Measurements from ENCODE around the gene WRAP53. TPM values are rescaled to one million over a fixed set of nuclear protein-coding genes. Genes with fewer than 3 reads are reported as not detected.

Gene WRAP53
- total RNA-seq, 3 donors from 2014 or later, result 5.1 to 9.9 (median 5.8) TPM

GRCh38 chr17:7700510-7700909 lies 12.2 kb downstream of the WRAP53 start:
- intact Hi-C loops (cut with DNase I, micrococcal nuclease), result no loop called here
- ATAC-seq (no peak), DNase-seq (no peak)
- Histone ChIP-seq H3K9me3 (no peaks in the 10 kb centered on the region), H3K4me1 (ENCODE audit: low read depth) (peaks cover 4% of the 10 kb centered on the region), H3K4me3 (no peak overlapping the region), H3K36me3 (ENCODE audit: low read depth) (no peaks in the 10 kb centered on the region)
- TF ChIP-seq CTCF (IDR thresholded peaks at IDR 0.05), result no peak

- ATAC-seq, result no peak
- no peak for TF ChIP-seq CTCF (IDR thresholded peaks at IDR 0.05)
- Histone ChIP-seq H3K4me1 (ENCODE audit: low read depth) (peaks cover 4% of the 10 kb centered on the region), H3K4me3 (no peak overlapping the region), H3K36me3 (ENCODE audit: low read depth) (no peaks in the 10 kb centered on the region), H3K9me3 (no peaks in the 10 kb centered on the region)
- DNase-seq, result no peak
- intact Hi-C loops (cut with DNase I, micrococcal nuclease), result no loop called here
Measured at GRCh38 chr17:7701681-7702080, 13.4 kb downstream of the WRAP53 start.

DNA sequence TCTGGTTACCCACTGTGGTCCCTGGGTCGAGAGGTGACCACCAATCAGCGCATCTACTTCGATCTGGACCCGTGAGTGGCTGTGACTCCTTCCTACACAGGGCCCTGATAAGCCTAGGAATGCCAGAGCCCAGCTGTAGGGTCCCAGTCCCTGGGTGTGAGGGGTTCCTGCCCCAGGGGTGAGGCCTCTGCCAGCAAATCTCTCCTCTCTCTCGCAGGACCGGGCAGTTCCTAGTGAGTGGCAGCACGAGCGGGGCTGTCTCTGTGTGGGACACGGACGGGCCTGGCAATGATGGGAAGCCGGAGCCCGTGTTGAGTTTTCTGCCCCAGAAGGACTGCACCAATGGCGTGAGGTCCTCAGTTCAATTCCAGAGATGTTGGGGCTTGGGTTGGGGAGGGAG lies 14.5 kb downstream of the WRAP53 start:
- intact Hi-C loops (cut with DNase I, micrococcal nuclease), result no loop called here
- ATAC-seq (no peak), DNase-seq (no peak)
- H3K36me3 ChIP-seq (ENCODE audit: low read depth), result no peaks in the 10 kb centered on the region
- no peak overlapping the region for H3K4me3 ChIP-seq
- TF ChIP-seq CTCF (IDR thresholded peaks at IDR 0.05), result no peak
- peaks cover 4% of the 10 kb centered on the region for H3K4me1 ChIP-seq (ENCODE audit: low read depth)
- no peaks in the 10 kb centered on the region for H3K9me3 ChIP-seq

DNA sequence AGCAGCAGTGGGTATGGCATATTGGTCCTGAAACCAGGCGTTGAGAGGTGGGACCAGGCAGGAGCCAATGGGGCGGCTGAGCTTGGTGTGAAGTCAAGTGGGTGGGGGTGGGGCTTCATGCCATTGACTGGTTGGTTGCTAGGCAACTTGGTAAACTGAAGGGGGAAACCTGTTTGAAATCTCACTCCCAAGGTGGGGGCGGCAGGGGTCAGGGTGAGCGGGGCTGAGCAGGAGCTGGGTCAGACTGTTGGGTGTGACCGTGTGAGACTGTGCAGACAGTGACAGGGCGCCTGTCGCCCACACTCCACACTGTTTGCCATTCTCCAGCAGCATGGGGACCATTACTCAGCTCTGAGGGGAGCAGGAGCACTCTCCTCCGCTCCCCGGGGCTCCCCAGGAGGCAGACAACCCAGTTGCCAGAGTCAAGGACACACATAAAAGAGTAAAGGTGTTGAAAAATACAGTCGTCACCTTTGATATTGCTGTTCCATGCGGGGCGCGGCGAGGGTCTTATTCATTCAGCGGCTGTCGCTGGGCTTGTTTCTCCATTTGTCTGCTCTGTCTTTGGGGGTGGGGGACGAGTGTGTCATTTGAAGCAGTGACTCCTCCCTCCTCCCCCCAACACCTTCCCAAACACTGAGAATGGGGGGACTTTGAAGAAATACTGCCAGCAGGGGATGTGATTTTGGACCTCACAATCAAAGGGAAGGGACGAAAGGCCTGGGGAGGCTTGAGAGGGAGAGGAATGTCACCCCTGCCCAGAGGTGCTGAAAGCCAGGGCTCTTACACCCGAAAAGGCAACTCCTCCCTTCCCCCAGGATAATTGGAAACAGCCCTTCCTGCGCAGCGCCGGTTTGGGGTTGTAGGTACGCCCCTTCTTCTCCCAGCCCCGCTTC lies 15.6 kb downstream of the WRAP53 start:
- no peak for TF ChIP-seq CTCF (IDR thresholded peaks at IDR 0.05)
- intact Hi-C loops (cut with DNase I, micrococcal nuclease), result no loop called here
- Histone ChIP-seq H3K36me3 (ENCODE audit: low read depth) (no peaks in the 10 kb centered on the region), H3K9me3 (no peaks in the 10 kb centered on the region), H3K4me1 (ENCODE audit: low read depth) (peaks cover 4% of the 10 kb centered on the region), H3K4me3 (no peak overlapping the region)
- DNase-seq, result no peak
- ATAC-seq, result peak; percentile 37

DNA sequence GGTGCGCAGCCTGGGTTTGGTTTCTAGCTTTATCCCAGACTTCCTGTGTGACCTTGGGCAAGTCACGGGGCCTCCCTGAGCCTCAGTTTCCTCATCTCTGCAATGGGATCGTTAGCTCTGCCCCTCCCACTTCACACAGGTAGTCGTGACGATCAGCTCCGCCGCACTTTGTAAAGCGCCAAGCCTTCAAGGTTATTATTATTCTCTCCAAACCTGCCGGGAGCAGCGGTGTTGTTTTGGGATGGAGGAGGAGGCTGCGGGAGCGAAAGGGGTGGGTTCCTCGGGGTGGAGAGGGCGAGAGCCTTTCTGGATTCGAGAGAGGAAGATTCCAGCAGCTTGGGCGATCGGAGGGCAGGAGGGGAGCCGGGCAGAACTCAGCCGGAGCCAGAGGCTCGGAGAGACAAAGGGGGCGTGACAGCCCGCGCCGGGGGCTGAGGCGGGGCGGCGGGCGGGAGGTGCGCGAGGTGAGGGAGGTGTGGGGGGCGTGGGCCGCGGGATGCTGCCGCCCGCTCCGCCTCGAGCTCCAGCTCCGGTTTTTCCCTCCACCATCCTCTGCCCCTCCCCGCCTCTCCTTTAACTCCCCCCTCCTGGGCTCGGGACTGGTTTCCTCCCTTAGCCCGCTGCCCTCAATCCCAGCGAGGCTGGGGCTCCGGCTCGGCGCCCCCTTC lies 16.5 kb downstream of the WRAP53 start, which contains the start of gene EFNB3:
TSS of gene EFNB3 (plus strand) at position 602 of the 668 bp plus-strand sequence. CDS start 397 bp downstream, outside the sequence.
- H3K9me3 ChIP-seq, result no peaks in the 10 kb centered on the region
- H3K4me3 ChIP-seq, result no peak within 1 kb of the TSS
- ATAC-seq (peak; percentile 50), DNase-seq (no peak)
- TF ChIP-seq CTCF (IDR thresholded peaks at IDR 0.05), result no peak
- no peaks in the 10 kb centered on the region for H3K36me3 ChIP-seq (ENCODE audit: low read depth)
- H3K4me1 ChIP-seq (ENCODE audit: low read depth), result peaks cover 4% of the 10 kb centered on the region
- intact Hi-C loops (cut with DNase I, micrococcal nuclease), result no loop called here

All from mucosa of descending colon (tissue), 3 donors.